Heart left ventricle (tissue), 16 donors: ENCODE data around the gene IL32. TPM values are rescaled to one million over a fixed set of nuclear protein-coding genes. Genes with fewer than 3 reads are reported as not detected.

ENCODE experiments used
- ATAC-seq, 4 donors: fragments of 200-7000 bp; cut with Tn5 transposase; one replicate each; pipeline ENCODE4 v1.9.1; 2020 to 2022; ENCODE audit warnings: moderate library complexity in 4 of 4, mild to moderate bottlenecking in 3 of 4, moderate number of reproducible peaks in 1 of 4
- DNase-seq, 5 donors: peaks; one replicate each; pipeline ENCODE4 v3.0.0-alpha.2; 2020
- H3K27ac ChIP-seq, 12 donors: fragments of 200-600 bp; sonication (generic) in 4 of 12; one replicate each; pipeline versions ENCODE4 v1.5.0 to v1.8.0; 2016 to 2022; ENCODE audit warnings: mild to moderate bottlenecking in 2 of 12
- H3K27me3 ChIP-seq, 9 donors: fragments of 200-600 bp; sonication (generic) in 2 of 9; one replicate each; pipeline versions ENCODE4 v1.5.1 to v1.8.0; 2016 to 2022; ENCODE audit warnings: mild to moderate bottlenecking in 3 of 9
- H3K36me3 ChIP-seq, 9 donors: fragments of 200-600 bp; sonication (generic) in 2 of 9; one replicate each; pipeline versions ENCODE4 v1.5.0 to v1.8.0; 2018 to 2022; ENCODE audit warnings: mild to moderate bottlenecking in 2 of 9
- H3K4me1 ChIP-seq, 12 donors: fragments of 200-600 bp; sonication (generic) in 4 of 12; one replicate each; pipeline versions ENCODE4 v1.5.0 to v1.8.0; 2016 to 2022; ENCODE audit warnings: mild to moderate bottlenecking in 3 of 12
- H3K4me3 ChIP-seq, 12 donors: fragments of 200-600 bp; sonication (generic) in 4 of 12; one replicate each; pipeline versions ENCODE4 v1.5.0 to v1.8.0; 2017 to 2022; ENCODE audit warnings: mild to moderate bottlenecking in 9 of 12, moderate library complexity in 4 of 12
- H3K9me3 ChIP-seq, 12 donors: fragments of 200-600 bp; sonication (generic) in 4 of 12; one replicate each; pipeline versions ENCODE4 v1.5.0 to v1.8.0; 2016 to 2022; ENCODE audit warnings: mild to moderate bottlenecking in 1 of 12
- CTCF ChIP-seq, 12 donors: fragments of 200-600 bp; sonication (generic) in 4 of 12; IDR thresholded peaks; one replicate each; pipeline versions ENCODE4 v1.5.0 to v1.8.0; 2018 to 2022; ENCODE audit warnings: antibody characterized with exemption in 12 of 12, mild to moderate bottlenecking in 5 of 12
- POLR2A ChIP-seq, 2 donors: fragments of 450-650 bp; IDR thresholded peaks; one replicate each; pipeline ENCODE4 v1.6.1; 2017; ENCODE audit warnings: antibody characterized with exemption in 2 of 2, mild to moderate bottlenecking in 2 of 2, moderate library complexity in 2 of 2
- WGBS, 4 donors: extraction: QIAGEN DNeasy Blood & Tissue Kit in 2 of 4; methylation state at CpG; one replicate each; pipeline versions ENCODE4 v1.1.5 to v1.1.7; 2013 to 2018; 5-methylcytosine and 5-hydroxymethylcytosine counted together
- intact Hi-C, 10 donors: fragments of 100-400 bp; cut with DNase I; formaldehyde crosslinking; loops; one replicate each; pipeline versions ENCODE4 v1.11.1 to v1.14.2; 2022
- polyA plus RNA-seq, 2 donors: library from polyadenylated mRNA; stranded (reverse); fragments of 200-250 nt; gene quantifications; one replicate each; pipeline ENCODE4 v1.2.3, GENCODE V29; 2013
- total RNA-seq, 9 donors: library from RNA; depleted of rRNA in 2 of 9; stranded (reverse); fragments of >200 nt in 2 of 9; fragmentation: NEBNext Ultra II Directional in 3 of 9; extraction: Animal tissue kit (Norgen Biotek cat#: 25700) in 3 of 9; gene quantifications; one replicate each; pipeline versions ENCODE4 v1.1.0 to v1.2.4, GENCODE V29; 2016 to 2023
- donor health status: ischemic (EF 13 %, LVEDD 7.1; RV severe dilation, severe dysfunction).
- donor health status: healthy with polysubstance abuse.
- donor health status: DM: no; HTN: yes; CAD: no.
- donor health status: DM: no; HTN: no; CAD: no.
- donor health status: ischemic (EF 25% LVEDD 6.9; RV normal size, moderate dysfunction).
- donor health status: ischemic (EF 25% LVEDD 5.7; RV mildly dilated, moderate dysfunction).
- donor health status: healthy.
- donor health status: DM: yes; HTN: yes; CAD: no.
- donor health status: ischemic (EF 35%, LVEDD 5.7; RV mildly dilated, moderate dysfunction).
- donor health status: nonischemic (EF 11% LVEDD 7.7; RV severe dilation, severe dysfunction).
- donor health status: DM: yes; HTN: yes; CAD: no.
- donor health status: PGD.
- donor health status: ischemic (EF 29% LVEDD 5.4; RV normal size, mild dysfunction).
- donor health status: nonischemic (EF 23%, LVEDD 6.1; RV moderate dilation, normal function).

IL32 gene
- total and polyA plus RNA-seq, 11 donors = 20.6 to 241 (median 59.2) TPM

GRCh38 chr16:3030222-3031212, 34.9 kb upstream of the IL32 start:
- Histone ChIP-seq H3K36me3 (peaks cover 0 to 20% (median 18%) of the 10 kb centered on the region in 9 donors), H3K4me1 (peaks cover 0 to 33% (median 10%) of the 10 kb centered on the region in 12 donors), H3K9me3 (no peaks in the 10 kb centered on the region), H3K4me3 (no peak overlapping the region), H3K27ac (no peak overlapping the region), H3K27me3 (peaks cover 16 to 69% (median 45%) of the 10 kb centered on the region in 9 donors)
- ATAC-seq = no peak
- DNase-seq = no peak
- intact Hi-C loops = loop anchor here in 1 of 10 donors (5.0 kb wide), 1 partner anchor 137 kb away; no protein-coding TSS in a partner anchor
- whole genome bisulfite sequencing, 4 donors = 80 to 85% (median 82%) methylated on average over 21 to 33 of the region's 33 CpGs
- TF ChIP-seq POLR2A (IDR thresholded peaks at IDR 0.05) = no peak
- TF ChIP-seq CTCF (IDR thresholded peaks at IDR 0.05) = no peak

GRCh38 chr16:3032624-3033023, 32.8 kb upstream of the IL32 start:
- no peak for ATAC-seq
- Histone ChIP-seq H3K27ac (no peak overlapping the region), H3K9me3 (no peaks in the 10 kb centered on the region), H3K4me3 (no peak overlapping the region), H3K4me1 (peaks cover 0 to 43% (median 12%) of the 10 kb centered on the region in 12 donors), H3K27me3 (peaks cover 32 to 90% (median 66%) of the 10 kb centered on the region in 9 donors), H3K36me3 (no peaks in the 10 kb centered on the region)
- no peak for DNase-seq
- TF ChIP-seq POLR2A (IDR thresholded peaks at IDR 0.05) (no peak), CTCF (IDR thresholded peaks at IDR 0.05) (no peak)
- intact Hi-C loops = loop anchor here in 1 of 10 donors (5.0 kb wide), 1 partner anchor 135 kb away; no protein-coding TSS in a partner anchor
- WGBS, 4 donors = 38 to 50% (median 43%) methylated on average over 7 of the region's 7 CpGs

- Histone ChIP-seq H3K27me3 (peaks cover 31 to 99% (median 80%) of the 10 kb centered on the region in 9 donors), H3K4me1 (peaks cover 0 to 19% (median 0%) of the 10 kb centered on the region in 12 donors), H3K9me3 (no peaks in the 10 kb centered on the region), H3K4me3 (no peak overlapping the region), H3K36me3 (no peaks in the 10 kb centered on the region), H3K27ac (no peak overlapping the region)
- ATAC-seq = no peak
- intact Hi-C loops = no loop called here
- 35 to 43% (median 39%) methylated on average over 14 to 19 of the region's 19 CpGs for WGBS, 4 donors
- peak in 1 of 5 donors; percentile 26 for DNase-seq
- TF ChIP-seq POLR2A (IDR thresholded peaks at IDR 0.05) (no peak), CTCF (IDR thresholded peaks at IDR 0.05) (no peak)
Observed at GRCh38 chr16:3035289-3035971, 30.0 kb upstream of the IL32 start.
